HG02763 (cell line): Measurements from ENCODE around the gene GATAD2B.

Experiments
- ATAC-seq: cut with Tn5 transposase; IDR thresholded peaks from one replicate; pipeline ENCODE4 v1.9.1; 2021; ENCODE audit warnings: mild to moderate bottlenecking, moderate library complexity; ENCODE audit not compliant: unreplicated experiment

GATAD2B gene

GRCh38 chr1:153799566-153800465 lies 123.0 kb downstream of the GATAD2B start:
- ATAC-seq: no peak

DNA sequence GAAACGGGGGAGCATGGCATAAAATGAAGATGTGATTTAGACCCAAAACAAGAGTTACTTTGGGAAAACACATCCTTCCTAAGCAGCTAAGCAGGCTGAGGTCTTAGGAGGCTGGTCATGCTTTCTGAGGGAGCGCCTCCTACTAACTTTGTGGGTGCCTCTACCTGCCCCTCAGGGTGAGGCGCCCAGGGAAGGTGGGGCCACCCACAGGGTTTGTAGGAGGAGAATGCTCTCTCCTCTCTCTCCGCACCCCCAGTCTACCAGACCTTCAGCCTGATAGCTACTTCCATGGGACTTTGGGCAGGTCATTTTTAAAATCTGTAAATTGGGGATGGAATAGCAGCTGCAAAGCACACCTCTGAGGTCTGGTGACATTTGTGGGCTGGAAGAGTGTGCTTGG lies 123.8 kb downstream of the GATAD2B start:
- no peak for ATAC-seq

- ATAC-seq: no peak
These were observed 124.3 kb downstream of the GATAD2B start for GRCh38 chr1:153798468-153798780.

GRCh38 chr1:153796786-153797659 lies 125.7 kb downstream of the GATAD2B start:
- ATAC-seq: no peak

- no peak for ATAC-seq
These were observed 126.6 kb downstream of the GATAD2B start for GRCh38 chr1:153795934-153796785.

DNA sequence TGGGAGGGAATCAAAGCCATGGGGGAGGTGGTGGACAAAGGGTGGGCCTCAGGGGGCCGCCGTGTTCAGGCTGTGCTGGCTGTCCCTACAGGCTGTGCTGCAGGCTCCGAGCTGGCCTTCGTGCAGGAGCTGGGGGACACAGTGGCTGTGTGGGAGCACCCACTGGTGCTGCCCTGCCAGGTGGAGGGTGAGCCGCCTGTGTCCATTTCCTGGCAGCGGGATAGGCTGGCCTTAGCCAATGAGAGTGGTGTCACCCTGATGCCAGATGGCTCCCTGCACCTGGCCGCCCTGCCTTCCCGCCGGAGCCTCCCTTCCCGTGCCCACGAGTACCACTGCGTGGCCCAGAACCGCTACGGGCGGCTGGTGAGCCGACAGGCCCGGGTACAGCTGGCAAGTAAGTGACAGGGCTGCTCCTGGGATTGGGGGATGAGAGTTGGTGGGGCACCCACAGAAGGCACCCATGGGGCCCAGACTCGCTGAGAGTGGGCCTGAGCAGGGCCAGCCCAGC lies 127.4 kb downstream of the GATAD2B start:
- no peak for ATAC-seq

DNA sequence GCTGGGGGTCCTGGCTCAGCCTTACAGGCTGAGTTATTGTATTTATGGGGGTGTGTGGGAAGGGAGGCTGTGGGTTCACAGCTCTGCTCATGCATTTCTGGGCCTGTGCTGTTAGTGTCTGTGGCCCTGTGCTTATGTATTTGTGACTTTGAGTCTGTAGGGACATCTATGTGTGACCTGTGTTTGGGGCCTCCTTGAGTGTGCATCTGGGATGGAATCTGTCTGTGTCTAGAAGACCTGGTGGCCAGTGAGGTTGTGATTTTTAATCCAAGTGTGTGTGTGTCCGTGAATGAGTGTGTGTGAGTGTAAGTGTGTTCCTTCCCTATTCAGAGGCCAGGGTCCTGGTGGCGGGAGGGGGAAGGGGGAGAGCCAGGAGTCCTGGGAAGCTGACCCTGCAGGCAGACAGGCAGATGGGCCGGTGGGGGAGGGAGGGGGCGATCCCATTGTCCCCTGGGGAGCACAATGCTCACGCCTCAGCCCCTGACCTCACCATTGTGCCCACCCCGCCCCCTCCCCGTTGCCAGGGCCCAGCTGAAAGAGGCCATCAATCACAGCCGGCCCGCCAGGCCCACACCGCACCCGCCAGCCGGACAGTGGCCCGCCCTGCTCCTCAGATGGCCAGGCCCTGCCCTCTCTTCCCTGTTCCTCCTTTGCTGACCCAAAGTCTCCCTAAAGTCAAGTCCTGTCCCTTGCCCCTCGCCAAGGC lies 128.0 kb downstream of the GATAD2B start:
- ATAC-seq: no peak

GRCh38 chr1:153793973-153794615 lies 128.7 kb downstream of the GATAD2B start:
- no peak for ATAC-seq

DNA sequence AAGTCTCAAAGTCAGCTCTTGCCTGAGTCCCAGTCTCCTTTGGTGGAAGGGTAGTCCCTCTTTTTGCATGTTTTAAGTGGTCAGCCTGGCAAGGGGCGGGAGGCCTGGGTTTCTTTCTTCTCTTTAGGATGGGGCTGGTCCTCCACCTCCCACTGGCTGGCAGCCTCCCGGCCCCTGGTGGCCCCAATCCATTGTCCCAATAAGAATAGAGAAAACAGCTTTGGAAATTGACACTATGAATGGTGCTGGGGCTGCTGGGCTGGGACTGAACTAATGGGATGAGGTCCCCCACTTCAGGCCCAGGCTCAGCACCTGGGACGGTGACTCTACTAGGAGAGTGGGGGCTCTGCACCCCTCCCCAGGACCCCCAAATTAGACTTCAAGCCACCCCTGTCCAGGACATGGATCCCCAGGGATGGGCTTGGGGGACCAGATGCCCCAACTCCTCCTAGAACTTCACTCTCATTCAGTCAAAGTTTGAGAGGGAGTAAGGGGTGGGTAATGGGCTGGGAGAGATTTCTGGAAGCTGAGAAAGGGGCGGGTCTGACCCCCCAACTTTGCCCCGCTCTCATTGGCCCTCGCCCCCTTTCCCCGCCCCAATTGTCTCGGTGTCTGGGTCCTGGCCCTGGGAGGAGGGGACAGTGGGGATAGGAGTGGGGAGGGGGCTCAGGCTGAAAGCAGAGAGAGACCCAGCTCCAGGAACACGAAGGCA lies 129.4 kb downstream of the GATAD2B start:
- no peak for ATAC-seq

GRCh38 chr1:153792631-153793041 lies 130.1 kb downstream of the GATAD2B start:
- no peak for ATAC-seq

DNA sequence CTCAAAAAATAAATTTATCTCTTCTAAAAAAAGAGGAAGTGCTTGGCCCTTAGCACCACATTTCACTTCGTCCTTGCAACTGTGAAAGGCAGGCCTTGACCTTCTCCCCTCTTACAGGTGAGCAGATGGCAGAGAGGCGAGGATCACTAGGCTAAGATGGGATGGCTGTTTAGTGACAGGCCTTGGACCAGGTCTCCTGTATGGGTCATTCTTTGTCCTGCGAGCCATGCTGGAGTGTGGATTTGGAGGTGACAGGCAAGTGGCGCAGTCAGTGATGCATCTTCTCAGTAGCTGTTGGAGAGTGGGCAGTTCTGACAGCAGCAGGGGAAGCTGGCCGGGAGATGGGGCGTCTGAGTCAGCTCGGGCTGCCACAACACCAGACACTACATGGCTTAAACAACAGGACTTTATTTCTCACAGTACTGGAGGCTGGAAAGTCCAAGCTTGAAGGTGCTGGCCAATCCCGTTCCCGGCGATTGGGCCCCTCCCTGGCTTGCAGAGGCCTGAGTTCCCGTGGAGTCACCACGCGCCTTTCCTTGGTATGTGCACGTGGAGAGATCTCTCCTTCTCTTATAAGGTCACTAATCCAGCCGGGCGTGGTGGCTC lies 131.0 kb downstream of the GATAD2B start:
- ATAC-seq: no peak

DNA sequence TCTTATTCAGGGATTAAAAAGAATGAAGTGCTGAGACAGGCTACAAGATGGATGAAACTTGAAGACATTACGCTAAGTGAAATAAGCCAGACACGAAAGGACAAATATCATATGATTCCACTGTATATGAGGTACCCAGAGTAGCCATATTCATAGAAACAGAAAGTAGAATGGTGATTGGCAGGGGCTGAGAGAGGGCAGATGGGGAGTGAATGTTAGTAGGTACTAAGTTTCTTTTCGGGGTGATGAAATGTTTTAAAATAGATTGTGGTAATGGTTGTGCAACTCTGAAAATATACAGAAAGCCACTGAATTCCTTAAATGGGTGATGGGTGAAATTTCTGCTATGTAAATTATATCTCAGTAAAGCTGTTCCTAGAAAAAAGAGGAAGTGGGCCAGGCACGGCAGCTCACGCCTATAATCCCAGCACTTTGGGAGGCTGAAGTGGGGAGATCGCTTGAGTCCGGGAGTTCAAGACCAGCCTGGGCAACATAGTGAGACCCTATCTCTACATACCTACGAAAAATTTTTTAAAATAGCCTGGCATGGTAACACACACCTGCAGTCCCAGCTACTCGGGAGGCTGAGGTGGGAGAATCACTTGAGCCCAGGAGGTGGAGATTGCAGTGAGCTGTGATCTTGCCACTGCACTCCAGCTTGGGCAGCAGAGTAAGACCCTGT lies 131.7 kb downstream of the GATAD2B start:
- peak; percentile 79 for ATAC-seq

GRCh38 chr1:153790313-153790965 lies 132.3 kb downstream of the GATAD2B start:
- peak; percentile 12 for ATAC-seq

DNA sequence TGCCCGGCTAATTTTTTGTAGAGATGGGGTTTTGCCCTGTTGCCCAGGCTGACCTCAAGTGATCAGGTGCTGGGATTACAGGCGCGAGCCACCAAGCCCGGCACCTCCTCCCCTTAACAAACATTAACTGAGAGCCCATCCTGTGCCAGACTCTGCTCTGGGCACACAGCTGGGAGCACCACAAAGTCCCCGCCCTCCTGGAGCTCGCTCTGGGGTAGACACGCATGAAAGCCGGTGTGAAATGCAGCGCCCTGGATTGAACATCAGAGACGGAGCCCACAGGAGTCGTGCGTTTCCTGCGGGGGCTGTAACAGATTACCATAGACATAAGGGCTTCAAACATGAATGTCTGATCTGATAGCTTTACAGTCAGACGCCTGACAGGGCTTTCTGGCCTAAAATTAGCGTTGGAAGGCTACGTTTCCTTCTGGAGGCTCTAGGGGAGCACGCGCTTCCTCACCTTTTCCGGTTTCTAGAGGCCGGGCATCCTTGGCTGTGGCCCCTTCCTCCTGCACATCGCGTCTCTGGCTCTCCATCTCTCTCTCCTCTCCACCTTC lies 133.2 kb downstream of the GATAD2B start:
- no peak for ATAC-seq

DNA sequence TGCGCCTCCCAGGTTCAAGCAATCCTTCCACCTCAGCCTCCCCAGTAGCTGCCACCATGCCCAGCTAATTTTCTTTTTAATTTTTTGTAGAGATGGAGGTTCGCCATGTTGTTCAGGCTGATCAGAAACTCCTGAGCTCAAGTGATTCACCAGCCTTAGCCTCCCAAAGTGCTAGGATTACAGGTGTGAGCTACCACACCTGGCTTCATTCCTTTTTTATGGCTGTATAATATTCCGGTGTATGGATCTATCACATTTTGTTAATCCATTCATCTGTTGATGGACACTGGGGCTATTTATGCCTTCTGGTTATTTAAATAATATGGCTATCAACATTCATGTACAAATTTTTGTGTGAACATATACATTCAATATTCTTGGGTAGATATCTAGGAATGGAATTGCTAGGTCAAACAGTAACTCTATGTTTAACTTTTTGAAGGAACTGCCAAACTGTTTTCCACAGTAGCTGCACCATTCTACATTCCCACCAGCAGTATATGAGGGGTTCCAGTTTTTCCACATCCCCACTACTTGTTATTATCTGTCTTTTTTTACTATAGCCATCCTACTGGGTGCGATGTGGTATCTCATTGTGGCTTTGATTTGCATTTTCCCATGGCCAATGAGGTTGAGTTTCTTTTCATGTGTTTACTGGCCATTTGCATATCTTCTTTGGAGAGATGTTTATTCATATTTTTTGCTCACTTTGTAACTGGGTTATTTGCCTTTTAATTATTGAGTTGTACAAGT lies 136.6 kb downstream of the GATAD2B start:
- ATAC-seq: no peak
